Peyer's patch (tissue), 4 donors: ENCODE data around the gene SYCP2.

ENCODE experiments used
- CTCF ChIP-seq, 6 experiments: fragments of 450-650 bp in 4 of 6; fragments of 200-600 bp in 2 of 6; sonication (generic) in 1 of 6; IDR thresholded peaks; one replicate each; pipeline ENCODE4 v1.5.1; 2017 to 2019; ENCODE audit warnings: antibody characterized with exemption in 6 of 6, mild to moderate bottlenecking in 3 of 6, moderate library complexity in 1 of 6
- POLR2A ChIP-seq, 2 donors: fragments of 450-650 bp; IDR thresholded peaks; one replicate each; pipeline ENCODE4 v1.5.1; 2017; ENCODE audit warnings: antibody characterized with exemption in 2 of 2, mild to moderate bottlenecking in 2 of 2, moderate library complexity in 2 of 2

- TF ChIP-seq CTCF (IDR thresholded peaks at IDR 0.05), result no peak
- no peak for TF ChIP-seq POLR2A (IDR thresholded peaks at IDR 0.05)
Measured at GRCh38 chr20:59823030-59823423, 110.4 kb downstream of the SYCP2 start.
